ENCODE data around the gene SUGCT. TPM values are rescaled to one million over a fixed set of nuclear protein-coding genes. Genes with fewer than 3 reads are reported as not detected.

The SUGCT gene
- total and polyA plus RNA-seq, 2 of the 13 experiments (the other 11 are each of a cell fraction or from before 2014, with no cell fraction given) = 10.1 to 22.2 TPM

- Histone ChIP-seq H2AFZ (ENCODE audit: low read length) (peak overlapping the region; percentile 8), H3K9ac (ENCODE audit: insufficient read depth, low read depth, low read length) (peak overlapping the region; percentile 8; the same call in 1 of the 2 replicates), H3K79me2 (ENCODE audit: insufficient read depth, low read length) (no peaks in the 10 kb centered on the region), H3K4me3 (replicated peaks in 1 of 3; ENCODE audit: insufficient read depth in 1 of 3, low read depth in 2 of 3, low read length in 3 of 3) (no peak overlapping the region), H3K36me3 (replicated peaks in 1 of 2; ENCODE audit: control insufficient read depth in 1 of 2, insufficient read depth in 2 of 2, low read length in 2 of 2) (no peaks in the 10 kb centered on the region), H4K20me1 (ENCODE audit: insufficient read depth, low read length) (no peaks in the 10 kb centered on the region), H3K9me3 (ENCODE audit: low read length) (no peaks in the 10 kb centered on the region), H3K27ac (ENCODE audit: extremely low read length, insufficient read depth, low read length) (peak overlapping the region; percentile 74), H3K4me2 (ENCODE audit: low read depth, low read length) (peak overlapping the region; percentile 47), H3K27me3 (ENCODE audit: control insufficient read depth in 1 of 2, insufficient read depth in 2 of 2, low read length in 2 of 2) (no peaks in the 10 kb centered on the region), H3K4me1 (ENCODE audit: insufficient read depth, low read length) (peaks cover 60% of the 10 kb centered on the region)
- POLR2A ChIA-PET = interaction anchor here (1.2 kb wide), 1 partner anchor 25 kb away, joined by 4 read pairs; no protein-coding TSS in a partner anchor
- ATAC-seq = peak; percentile 87
- DNase-seq (ENCODE audit: low spot score) = peak; percentile 67
- no peak for FAIRE-seq
- CTCF ChIA-PET (ENCODE audit: low intra/inter-chr PET ratio, low total read pairs) = no interaction called here
- intact Hi-C loops (cut with micrococcal nuclease; ENCODE audit: unreplicated experiment) (no loop called here), in situ Hi-C loops (cut with HindIII; ENCODE audit: extremely low pct_ligation_motif_present, low pct_unique_long_range_greater_than_20kb) (no loop called here)
- BruUV-seq (replicated peaks) = no TSS peak
- WGBS (ENCODE audit: low lambda C conversion rate) = 30% methylated on average over 3 of the region's 3 CpGs
- TF ChIP-seq CHD4 (IDR thresholded peaks at IDR 0.05; ENCODE audit: borderline replicate concordance, low read length) (peak; percentile 65; the same call in 1 of the 2 replicates), ZNF609 (CRISPR knock-in tag; IDR thresholded peaks at IDR 0.05; ENCODE audit: borderline replicate concordance) (no peak), TAF1 (CRISPR knock-in tag; IDR thresholded peaks at IDR 0.05) (no peak), ERF (CRISPR knock-in tag; IDR thresholded peaks at IDR 0.05) (0 out of 2 replicates have a peak, but pooled peaks have one; percentile 29), ZNF337 (CRISPR knock-in tag; IDR thresholded peaks at IDR 0.05; ENCODE audit: borderline replicate concordance, low read depth) (no peak), CREM (IDR thresholded peaks at IDR 0.05) (peak; percentile 20; the same call in 1 of the 2 replicates), CREM (CRISPR knock-in tag; IDR thresholded peaks at IDR 0.05) (no peak), NFRKB (IDR thresholded peaks at IDR 0.05) (no peak), KLF9 (CRISPR knock-in tag; IDR thresholded peaks at IDR 0.05; ENCODE audit: low read depth) (no peak), NAIF1 (CRISPR knock-in tag; IDR thresholded peaks at IDR 0.05; ENCODE audit: borderline replicate concordance) (no peak), EP300 (IDR thresholded peaks at IDR 0.05; ENCODE audit: low read depth in 2 of 2, low read length in 2 of 2) (peak in 1 of 2 experiments; percentile 10; a peak in 1 of 4 replicates), EP300 (CRISPR knock-in tag; IDR thresholded peaks at IDR 0.05; ENCODE audit: borderline replicate concordance) (no peak), ZMYM4 (CRISPR knock-in tag; IDR thresholded peaks at IDR 0.05) (peak; percentile 53; the same call in 1 of the 2 replicates), MTA3 (CRISPR knock-in tag; IDR thresholded peaks at IDR 0.05) (no peak)
- TF ChIP-seq, protein P1, sequence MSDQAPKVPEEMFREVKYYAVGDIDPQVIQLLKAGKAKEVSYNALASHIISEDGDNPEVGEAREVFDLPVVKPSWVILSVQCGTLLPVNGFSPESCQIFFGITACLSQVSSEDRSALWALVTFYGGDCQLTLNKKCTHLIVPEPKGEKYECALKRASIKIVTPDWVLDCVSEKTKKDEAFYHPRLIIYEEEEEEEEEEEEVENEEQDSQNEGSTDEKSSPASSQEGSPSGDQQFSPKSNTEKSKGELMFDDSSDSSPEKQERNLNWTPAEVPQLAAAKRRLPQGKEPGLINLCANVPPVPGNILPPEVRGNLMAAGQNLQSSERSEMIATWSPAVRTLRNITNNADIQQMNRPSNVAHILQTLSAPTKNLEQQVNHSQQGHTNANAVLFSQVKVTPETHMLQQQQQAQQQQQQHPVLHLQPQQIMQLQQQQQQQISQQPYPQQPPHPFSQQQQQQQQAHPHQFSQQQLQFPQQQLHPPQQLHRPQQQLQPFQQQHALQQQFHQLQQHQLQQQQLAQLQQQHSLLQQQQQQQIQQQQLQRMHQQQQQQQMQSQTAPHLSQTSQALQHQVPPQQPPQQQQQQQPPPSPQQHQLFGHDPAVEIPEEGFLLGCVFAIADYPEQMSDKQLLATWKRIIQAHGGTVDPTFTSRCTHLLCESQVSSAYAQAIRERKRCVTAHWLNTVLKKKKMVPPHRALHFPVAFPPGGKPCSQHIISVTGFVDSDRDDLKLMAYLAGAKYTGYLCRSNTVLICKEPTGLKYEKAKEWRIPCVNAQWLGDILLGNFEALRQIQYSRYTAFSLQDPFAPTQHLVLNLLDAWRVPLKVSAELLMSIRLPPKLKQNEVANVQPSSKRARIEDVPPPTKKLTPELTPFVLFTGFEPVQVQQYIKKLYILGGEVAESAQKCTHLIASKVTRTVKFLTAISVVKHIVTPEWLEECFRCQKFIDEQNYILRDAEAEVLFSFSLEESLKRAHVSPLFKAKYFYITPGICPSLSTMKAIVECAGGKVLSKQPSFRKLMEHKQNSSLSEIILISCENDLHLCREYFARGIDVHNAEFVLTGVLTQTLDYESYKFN (CRISPR knock-in tag; conservative IDR thresholded peaks at IDR 0.05) = peak; percentile 65
- TF ChIP-seq, protein P2, sequence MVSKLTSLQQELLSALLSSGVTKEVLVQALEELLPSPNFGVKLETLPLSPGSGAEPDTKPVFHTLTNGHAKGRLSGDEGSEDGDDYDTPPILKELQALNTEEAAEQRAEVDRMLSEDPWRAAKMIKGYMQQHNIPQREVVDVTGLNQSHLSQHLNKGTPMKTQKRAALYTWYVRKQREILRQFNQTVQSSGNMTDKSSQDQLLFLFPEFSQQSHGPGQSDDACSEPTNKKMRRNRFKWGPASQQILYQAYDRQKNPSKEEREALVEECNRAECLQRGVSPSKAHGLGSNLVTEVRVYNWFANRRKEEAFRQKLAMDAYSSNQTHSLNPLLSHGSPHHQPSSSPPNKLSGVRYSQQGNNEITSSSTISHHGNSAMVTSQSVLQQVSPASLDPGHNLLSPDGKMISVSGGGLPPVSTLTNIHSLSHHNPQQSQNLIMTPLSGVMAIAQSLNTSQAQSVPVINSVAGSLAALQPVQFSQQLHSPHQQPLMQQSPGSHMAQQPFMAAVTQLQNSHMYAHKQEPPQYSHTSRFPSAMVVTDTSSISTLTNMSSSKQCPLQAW (CRISPR knock-in tag; IDR thresholded peaks at IDR 0.05) = no peak
These were observed 488.2 kb downstream of the SUGCT start for GRCh38 chr7:40622941-40623501.
